ENCODE results near the gene PDGFA.

Gene PDGFA

DNA sequence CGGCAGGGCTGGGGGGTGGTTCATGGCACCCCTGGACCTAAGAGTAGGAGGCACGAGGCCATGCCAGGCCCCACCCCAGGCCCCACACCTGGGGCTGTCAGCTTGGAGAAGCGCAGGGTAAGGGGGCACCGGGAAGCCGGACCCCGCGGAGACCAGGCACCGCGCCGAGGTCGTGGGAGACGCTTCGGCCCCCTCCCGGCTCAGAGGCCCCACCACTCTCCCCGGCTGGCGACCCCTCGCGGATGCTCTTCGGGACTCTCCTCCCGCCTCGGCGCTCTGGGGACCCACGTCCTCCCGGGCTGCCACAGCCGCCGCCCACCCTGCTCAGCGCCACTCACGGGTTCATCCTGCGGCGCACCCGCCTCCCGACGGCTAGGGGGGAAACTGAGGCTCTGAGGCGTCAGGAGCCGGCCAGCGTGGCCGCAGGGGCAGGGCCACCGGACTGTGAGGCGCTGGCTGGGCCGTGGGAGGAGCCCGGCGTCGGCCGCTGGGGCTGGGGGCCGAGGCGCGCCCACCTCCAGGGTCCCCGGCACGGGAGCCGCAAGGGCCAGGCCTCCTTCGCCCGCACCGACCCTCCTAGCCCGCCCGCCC is 25.9 kb downstream of the PDGFA start:
- Histone ChIP-seq H3K9me2 (replicated peaks; ENCODE audit: control insufficient read depth, low read length) (no peaks in the 10 kb centered on the region), H3K36me3 (ENCODE audit: control insufficient read depth, low read length) (no peaks in the 10 kb centered on the region), H4K20me1 (ENCODE audit: control insufficient read depth, insufficient read depth, low read depth, low read length) (no peaks in the 10 kb centered on the region), H3K27ac (ENCODE audit: low read depth, low read length) (no peak overlapping the region), H3K4me2 (ENCODE audit: low read length) (no peak overlapping the region), H3F3A (ENCODE audit: control insufficient read depth, insufficient read depth) (no peaks in the 10 kb centered on the region), H3K4me3 (ENCODE audit: low read length) (no peak overlapping the region), H3K79me2 (ENCODE audit: control insufficient read depth, low read length) (no peaks in the 10 kb centered on the region), H3K4me1 (ENCODE audit: control insufficient read depth, low read length) (no peaks in the 10 kb centered on the region), H3K27me3 (ENCODE audit: control insufficient read depth, low read length) (no peaks in the 10 kb centered on the region), H3K9me3 (ENCODE audit: control insufficient read depth, insufficient read depth, low read length) (peaks cover 37% of the 10 kb centered on the region; the same call in 1 of the 2 replicates)
- TF ChIP-seq EZH2phosphoT487 (IDR thresholded peaks at IDR 0.05; ENCODE audit: borderline replicate concordance, low read length): no peak
- TF ChIP-seq, protein P1, sequence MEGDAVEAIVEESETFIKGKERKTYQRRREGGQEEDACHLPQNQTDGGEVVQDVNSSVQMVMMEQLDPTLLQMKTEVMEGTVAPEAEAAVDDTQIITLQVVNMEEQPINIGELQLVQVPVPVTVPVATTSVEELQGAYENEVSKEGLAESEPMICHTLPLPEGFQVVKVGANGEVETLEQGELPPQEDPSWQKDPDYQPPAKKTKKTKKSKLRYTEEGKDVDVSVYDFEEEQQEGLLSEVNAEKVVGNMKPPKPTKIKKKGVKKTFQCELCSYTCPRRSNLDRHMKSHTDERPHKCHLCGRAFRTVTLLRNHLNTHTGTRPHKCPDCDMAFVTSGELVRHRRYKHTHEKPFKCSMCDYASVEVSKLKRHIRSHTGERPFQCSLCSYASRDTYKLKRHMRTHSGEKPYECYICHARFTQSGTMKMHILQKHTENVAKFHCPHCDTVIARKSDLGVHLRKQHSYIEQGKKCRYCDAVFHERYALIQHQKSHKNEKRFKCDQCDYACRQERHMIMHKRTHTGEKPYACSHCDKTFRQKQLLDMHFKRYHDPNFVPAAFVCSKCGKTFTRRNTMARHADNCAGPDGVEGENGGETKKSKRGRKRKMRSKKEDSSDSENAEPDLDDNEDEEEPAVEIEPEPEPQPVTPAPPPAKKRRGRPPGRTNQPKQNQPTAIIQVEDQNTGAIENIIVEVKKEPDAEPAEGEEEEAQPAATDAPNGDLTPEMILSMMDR (IDR thresholded peaks at IDR 0.05; ENCODE audit: low read depth, low read length, poor library complexity, severe bottlenecking): no peak

DNA sequence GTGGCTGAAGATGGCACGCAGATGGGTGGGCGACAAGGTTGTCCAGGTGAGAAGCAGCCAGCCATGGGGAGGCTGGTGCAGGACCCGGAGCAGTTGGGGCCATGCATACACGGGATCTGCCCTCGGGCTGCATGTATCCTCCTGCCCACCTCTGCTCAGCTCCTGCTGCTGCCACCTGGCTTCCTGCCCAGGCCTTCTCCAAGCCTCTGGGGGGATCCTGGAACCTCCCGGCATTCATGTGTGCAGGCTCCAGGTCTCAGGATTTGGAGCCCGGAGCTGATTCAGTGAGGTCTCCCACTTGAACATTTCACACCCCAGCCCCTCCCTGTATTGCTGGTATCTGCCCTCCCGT is 27.0 kb downstream of the PDGFA start:
- Histone ChIP-seq H3K4me2 (ENCODE audit: low read length) (no peak overlapping the region), H3K4me3 (ENCODE audit: low read length) (no peak overlapping the region), H3K27ac (ENCODE audit: low read depth, low read length) (no peak overlapping the region), H3K9me2 (replicated peaks; ENCODE audit: control insufficient read depth, low read length) (no peaks in the 10 kb centered on the region), H3K27me3 (ENCODE audit: control insufficient read depth, low read length) (no peaks in the 10 kb centered on the region), H3K36me3 (ENCODE audit: control insufficient read depth, low read length) (no peaks in the 10 kb centered on the region), H3K4me1 (ENCODE audit: control insufficient read depth, low read length) (no peaks in the 10 kb centered on the region), H4K20me1 (ENCODE audit: control insufficient read depth, insufficient read depth, low read depth, low read length) (no peaks in the 10 kb centered on the region), H3K9me3 (ENCODE audit: control insufficient read depth, insufficient read depth, low read length) (peaks cover 37% of the 10 kb centered on the region; the same call in 1 of the 2 replicates), H3K79me2 (ENCODE audit: control insufficient read depth, low read length) (no peaks in the 10 kb centered on the region), H3F3A (ENCODE audit: control insufficient read depth, insufficient read depth) (no peaks in the 10 kb centered on the region)
- TF ChIP-seq, protein P1 (IDR thresholded peaks at IDR 0.05; ENCODE audit: low read depth, low read length, poor library complexity, severe bottlenecking): no peak
- no peak for TF ChIP-seq EZH2phosphoT487 (IDR thresholded peaks at IDR 0.05; ENCODE audit: borderline replicate concordance, low read length)

DNA sequence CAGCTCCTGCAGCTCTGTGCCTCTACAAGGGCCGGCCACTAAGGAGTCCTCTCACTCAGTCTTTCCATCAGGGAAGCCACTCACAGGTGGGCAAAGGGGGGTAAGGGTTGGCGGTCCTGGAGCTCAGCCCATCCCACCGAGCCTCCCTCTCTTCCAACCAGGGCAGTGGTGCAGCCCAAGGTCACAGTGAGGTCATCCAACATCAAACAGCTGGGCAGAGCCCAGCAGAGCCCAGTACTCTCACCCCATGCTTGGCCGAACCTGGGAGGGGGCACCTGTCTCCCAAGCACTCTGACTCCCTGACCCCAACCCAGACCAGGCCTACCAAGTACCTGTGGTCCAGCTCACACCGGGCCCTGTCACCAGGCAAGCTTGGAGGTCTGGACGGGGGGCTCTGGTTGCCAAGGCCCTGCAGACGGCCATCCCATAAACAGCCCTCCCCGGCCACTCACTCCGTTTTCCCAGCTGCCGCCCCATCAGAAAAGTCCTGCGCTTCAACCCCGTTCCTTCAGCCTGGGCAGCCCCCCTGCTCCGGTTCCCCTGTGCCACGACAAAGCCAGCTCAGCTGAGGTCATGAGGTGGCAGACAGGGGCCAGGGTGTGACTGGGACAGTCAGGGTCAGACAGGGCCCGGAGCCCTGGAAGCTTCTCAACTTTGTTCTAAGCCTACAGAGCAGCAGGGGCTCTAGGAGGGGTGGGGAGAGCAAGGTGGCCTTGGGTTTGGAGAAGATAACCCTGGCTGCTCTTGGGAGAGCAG is 27.5 kb downstream of the PDGFA start:
- H3F3A ChIP-seq (ENCODE audit: control insufficient read depth, insufficient read depth): no peaks in the 10 kb centered on the region
- H3K36me3 ChIP-seq (ENCODE audit: control insufficient read depth, low read length): no peaks in the 10 kb centered on the region
- H4K20me1 ChIP-seq (ENCODE audit: control insufficient read depth, insufficient read depth, low read depth, low read length): no peaks in the 10 kb centered on the region
- H3K27ac ChIP-seq (ENCODE audit: low read depth, low read length): no peak overlapping the region
- TF ChIP-seq, protein P1 (IDR thresholded peaks at IDR 0.05; ENCODE audit: low read depth, low read length, poor library complexity, severe bottlenecking): no peak
- no peak for TF ChIP-seq EZH2phosphoT487 (IDR thresholded peaks at IDR 0.05; ENCODE audit: borderline replicate concordance, low read length)
- peaks cover 37% of the 10 kb centered on the region; the same call in 1 of the 2 replicates for H3K9me3 ChIP-seq (ENCODE audit: control insufficient read depth, insufficient read depth, low read length)
- H3K4me3 ChIP-seq (ENCODE audit: low read length): no peak overlapping the region
- H3K4me1 ChIP-seq (ENCODE audit: control insufficient read depth, low read length): no peaks in the 10 kb centered on the region
- H3K9me2 ChIP-seq (replicated peaks; ENCODE audit: control insufficient read depth, low read length): no peaks in the 10 kb centered on the region
- no peaks in the 10 kb centered on the region for H3K27me3 ChIP-seq (ENCODE audit: control insufficient read depth, low read length)
- no peak overlapping the region for H3K4me2 ChIP-seq (ENCODE audit: low read length)
- H3K79me2 ChIP-seq (ENCODE audit: control insufficient read depth, low read length): no peaks in the 10 kb centered on the region

Data from DOHH2 (cell line).